Neutrophil (primary cell): ENCODE measurements around the gene MUC22.

Experiments
- H3K27ac ChIP-seq: fragments of 200-600 bp; sonication (generic); 2 replicates; pipeline ENCODE4 v1.5.1; 2016; ENCODE audit warnings: mild to moderate bottlenecking, moderate library complexity
- H3K27me3 ChIP-seq: fragments of 200-600 bp; sonication (generic); 2 replicates; pipeline ENCODE4 v1.6.0; 2016; ENCODE audit warnings: mild to moderate bottlenecking
- H3K36me3 ChIP-seq: fragments of 200-600 bp; sonication (generic); 2 replicates; pipeline ENCODE4 v1.5.1; 2017
- H3K4me1 ChIP-seq, 2 experiments: fragments of 200-600 bp in 1 of 2; sonication (generic) in 1 of 2; 1 replicate in 1 of 2; 2 replicates in 1 of 2; pipeline versions ENCODE4 v1.5.1 to v1.6.1; 2013 to 2016; ENCODE audit warnings: low read depth in 1 of 2, low read length in 1 of 2, mild to moderate bottlenecking in 1 of 2, moderate library complexity in 1 of 2; ENCODE audit not compliant: control insufficient read depth in 1 of 2, insufficient read depth in 1 of 2
- H3K4me3 ChIP-seq, 2 experiments: fragments of 200-600 bp in 1 of 2; sonication (generic) in 1 of 2; 1 replicate in 1 of 2; 2 replicates in 1 of 2; pipeline ENCODE4 v1.5.1; 2013 to 2016; ENCODE audit warnings: low read depth in 1 of 2, low read length in 1 of 2, mild to moderate bottlenecking in 1 of 2, moderate library complexity in 1 of 2
- H3K9me3 ChIP-seq: fragments of 200-600 bp; sonication (generic); 2 replicates; pipeline ENCODE4 v1.5.1; 2016
- CTCF ChIP-seq: fragments of 200-600 bp; sonication (generic); IDR thresholded peaks from 2 replicates; pipeline ENCODE4 v1.5.1; 2016; ENCODE audit warnings: antibody characterized with exemption

MUC22 gene

GRCh38 chr6:31074401-31074800, 64.1 kb downstream of the MUC22 start:
- peaks cover 2% of the 10 kb centered on the region for H3K27me3 ChIP-seq
- H3K4me1 ChIP-seq, result no peaks in the 10 kb centered on the region
- no peak overlapping the region for H3K27ac ChIP-seq
- no peak overlapping the region for H3K4me3 ChIP-seq
- TF ChIP-seq CTCF, result no peak
- no peaks in the 10 kb centered on the region for H3K36me3 ChIP-seq
- no peaks in the 10 kb centered on the region for H3K9me3 ChIP-seq

GRCh38 chr6:31075528-31075927, 65.3 kb downstream of the MUC22 start:
- peaks cover 10% of the 10 kb centered on the region for H3K27me3 ChIP-seq
- no peaks in the 10 kb centered on the region for H3K9me3 ChIP-seq
- no peak overlapping the region for H3K4me3 ChIP-seq
- peaks cover 3 to 4% of the 10 kb centered on the region in 2 experiments for H3K4me1 ChIP-seq
- no peaks in the 10 kb centered on the region for H3K36me3 ChIP-seq
- TF ChIP-seq CTCF, result no peak
- no peak overlapping the region for H3K27ac ChIP-seq

GRCh38 chr6:31076611-31077010, 66.3 kb downstream of the MUC22 start:
- no peak overlapping the region for H3K4me3 ChIP-seq
- H3K36me3 ChIP-seq, result no peaks in the 10 kb centered on the region
- H3K27ac ChIP-seq, result no peak overlapping the region
- peaks cover 10% of the 10 kb centered on the region for H3K27me3 ChIP-seq
- no peaks in the 10 kb centered on the region for H3K9me3 ChIP-seq
- H3K4me1 ChIP-seq, result peaks cover 3 to 4% of the 10 kb centered on the region in 2 experiments
- no peak for TF ChIP-seq CTCF

- TF ChIP-seq CTCF, result no peak
- H3K27ac ChIP-seq, result no peak overlapping the region
- peaks cover 3 to 4% of the 10 kb centered on the region in 2 experiments for H3K4me1 ChIP-seq
- H3K4me3 ChIP-seq, result no peak overlapping the region
- H3K9me3 ChIP-seq, result no peaks in the 10 kb centered on the region
- H3K27me3 ChIP-seq, result peaks cover 10% of the 10 kb centered on the region
- no peaks in the 10 kb centered on the region for H3K36me3 ChIP-seq
Observed at GRCh38 chr6:31079656-31080261, 69.5 kb downstream of the MUC22 start.

GRCh38 chr6:31081872-31082271, 71.6 kb downstream of the MUC22 start:
- peaks cover 30% of the 10 kb centered on the region for H3K27me3 ChIP-seq
- peaks cover 3 to 4% of the 10 kb centered on the region in 2 experiments for H3K4me1 ChIP-seq
- TF ChIP-seq CTCF, result no peak
- no peak overlapping the region for H3K4me3 ChIP-seq
- no peak overlapping the region for H3K27ac ChIP-seq
- no peaks in the 10 kb centered on the region for H3K9me3 ChIP-seq
- H3K36me3 ChIP-seq, result no peaks in the 10 kb centered on the region
